Activated CD4-positive, alpha-beta T cell treated with anti-CD3 and anti-CD28 coated beads, Interleukin-2, amount 10 ng/mL, durations not matched to agents 7 days and 5 days (primary cell): Measurements from ENCODE around the gene DNAH7. TPM values are rescaled to one million over a fixed set of nuclear protein-coding genes. Genes with fewer than 3 reads are reported as not detected.

Source experiments
- CTCF ChIA-PET: fragments of 350-600 bp; sonication (Branson Sonifier 250); formaldehyde crosslinking; loops from one replicate; lab custom pipeline; 2021; ENCODE audit warnings: antibody characterized with exemption; lab: Charles Lee
- POLR2A ChIA-PET: fragments of 350-600 bp; sonication (Branson Sonifier 250); formaldehyde crosslinking; loops from one replicate; lab custom pipeline; 2021; ENCODE audit warnings: antibody characterized with exemption; lab: Charles Lee
- DNase-seq: peaks from one replicate; pipeline ENCODE4 v3.0.0-alpha.2; 2020
- H3K27ac Mint-ChIP-seq: one replicate; pipeline ENCODE4 v1.8.0; 2021; ENCODE audit warnings: mild to moderate bottlenecking, moderate library complexity, mixed read lengths
- H3K27me3 Mint-ChIP-seq: one replicate; pipeline ENCODE4 v1.8.0; 2021; ENCODE audit warnings: mixed read lengths
- H3K36me3 Mint-ChIP-seq: one replicate; pipeline ENCODE4 v1.8.0; 2021; ENCODE audit warnings: low read depth, mixed read lengths
- H3K4me1 Mint-ChIP-seq: one replicate; pipeline ENCODE4 v1.8.0; 2021; ENCODE audit warnings: mixed read lengths
- H3K4me3 Mint-ChIP-seq: one replicate; pipeline ENCODE4 v1.8.0; 2021; ENCODE audit warnings: mild to moderate bottlenecking, moderate library complexity, mixed read lengths
- H3K9me3 Mint-ChIP-seq: one replicate; pipeline ENCODE4 v1.8.0; 2021; ENCODE audit warnings: mixed read lengths
- total RNA-seq, 2 experiments: library from RNA; stranded (reverse); gene quantifications; one replicate each; pipeline ENCODE4 v1.2.3, GENCODE V29; 2021

Gene DNAH7
- total RNA-seq, 2 experiments from 2014 or later = 0.04 TPM; not detected in 1

DNA sequence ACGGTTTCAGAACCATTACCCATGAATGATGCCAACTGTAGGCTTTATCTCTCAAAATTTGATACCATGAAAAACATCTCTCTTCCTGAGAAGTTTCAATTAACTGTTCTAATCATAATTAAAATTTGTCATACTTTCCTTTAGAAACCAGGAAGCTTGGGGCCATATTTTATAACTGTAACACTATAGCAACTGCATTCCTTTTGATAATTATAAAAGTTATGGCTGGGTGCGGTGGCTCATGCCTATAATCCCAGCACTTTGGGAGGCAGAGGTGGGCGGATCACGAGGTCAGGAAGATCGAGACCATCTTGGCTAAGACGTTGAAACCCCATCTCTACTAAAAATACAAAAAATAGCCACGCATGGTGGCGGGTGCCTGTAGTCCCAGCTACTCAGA lies 70.6 kb downstream of the DNAH7 start:
- ChIA-PET POLR2A (no interaction called here), CTCF (no interaction called here)
- Mint-ChIP-seq H3K27me3 (no peaks in the 10 kb centered on the region), H3K27ac (no peak overlapping the region), H3K4me3 (no peak overlapping the region), H3K4me1 (peaks cover 5% of the 10 kb centered on the region), H3K9me3 (no peaks in the 10 kb centered on the region), H3K36me3 (no peaks in the 10 kb centered on the region)
- DNase-seq = no peak

DNA sequence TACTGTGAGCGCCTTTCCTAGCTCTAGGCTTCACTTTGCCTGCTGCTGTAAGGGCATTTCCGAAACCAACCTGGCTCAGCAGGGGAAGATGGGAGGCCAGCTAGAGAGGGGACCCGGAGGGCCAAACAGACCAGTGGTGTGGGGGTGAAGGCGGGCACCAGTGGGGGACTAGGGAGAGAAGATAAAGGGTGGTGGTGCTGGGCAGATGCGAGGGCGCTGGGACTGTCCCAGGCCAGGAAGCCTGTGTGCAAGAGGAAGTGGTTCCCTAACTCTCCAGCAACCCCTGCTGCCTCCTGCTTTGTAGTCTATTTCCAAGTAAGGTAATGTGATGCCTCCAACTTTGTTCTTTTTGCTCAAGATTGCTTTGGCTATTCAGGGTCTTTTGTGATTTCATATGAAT lies 73.1 kb downstream of the DNAH7 start:
- H3K27ac Mint-ChIP-seq = no peak overlapping the region
- H3K36me3 Mint-ChIP-seq = no peaks in the 10 kb centered on the region
- no peak overlapping the region for H3K4me3 Mint-ChIP-seq
- H3K4me1 Mint-ChIP-seq = peaks cover 5% of the 10 kb centered on the region
- ChIA-PET POLR2A (no interaction called here), CTCF (interaction anchor here (0.6 to 0.7 kb wide), 2 partner anchors 599 to 614 kb away, joined by 3 read pairs; no protein-coding TSS in a partner anchor)
- no peak for DNase-seq
- no peaks in the 10 kb centered on the region for H3K27me3 Mint-ChIP-seq
- no peaks in the 10 kb centered on the region for H3K9me3 Mint-ChIP-seq

DNA sequence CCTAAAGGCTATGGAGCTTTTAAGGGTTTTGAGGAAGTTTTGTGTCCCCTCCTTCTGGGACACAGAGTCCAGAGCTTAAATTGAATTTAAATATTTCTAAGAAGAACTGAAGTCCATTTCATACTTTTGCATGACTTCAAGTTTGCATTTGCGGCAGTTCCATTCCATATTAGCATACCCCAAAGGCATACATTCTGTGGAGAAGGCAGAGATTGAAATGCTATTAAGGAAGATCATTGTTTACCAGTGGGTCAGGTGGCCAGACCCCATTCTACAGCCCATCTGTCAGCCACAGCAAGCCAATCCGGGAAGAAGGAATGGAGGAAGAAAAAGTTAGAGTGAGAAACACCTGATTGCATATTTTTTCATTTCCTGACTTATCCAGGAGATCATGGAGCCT lies 75.0 kb downstream of the DNAH7 start:
- Mint-ChIP-seq H3K4me1 (peaks cover 5% of the 10 kb centered on the region), H3K36me3 (no peaks in the 10 kb centered on the region), H3K4me3 (no peak overlapping the region), H3K27ac (no peak overlapping the region), H3K27me3 (no peaks in the 10 kb centered on the region), H3K9me3 (no peaks in the 10 kb centered on the region)
- CTCF ChIA-PET = no interaction called here
- POLR2A ChIA-PET = no interaction called here
- no peak for DNase-seq

DNA sequence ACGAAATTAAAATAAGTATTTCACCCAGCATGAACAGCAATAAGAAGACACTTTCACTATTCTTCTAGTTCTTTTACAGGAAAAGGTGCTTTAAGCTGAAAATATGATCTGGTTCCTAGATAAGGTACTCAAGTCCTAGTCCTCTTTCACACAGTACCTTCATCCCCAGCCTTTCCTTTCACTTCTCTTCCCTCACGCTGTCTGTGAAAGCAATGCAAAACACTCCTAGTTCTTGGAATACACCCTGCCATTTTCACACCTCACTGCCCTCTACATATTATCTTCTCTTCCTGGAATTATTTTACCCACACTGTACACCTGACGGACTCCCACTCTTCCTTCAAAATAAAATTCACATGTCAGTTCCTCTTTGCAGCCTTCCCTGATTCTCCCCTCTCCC lies 82.9 kb downstream of the DNAH7 start:
- Mint-ChIP-seq H3K9me3 (peaks cover 3% of the 10 kb centered on the region), H3K27me3 (no peaks in the 10 kb centered on the region), H3K36me3 (no peaks in the 10 kb centered on the region), H3K27ac (no peak overlapping the region), H3K4me3 (no peak overlapping the region), H3K4me1 (no peaks in the 10 kb centered on the region)
- CTCF ChIA-PET = no interaction called here
- no peak for DNase-seq
- POLR2A ChIA-PET = no interaction called here

DNA sequence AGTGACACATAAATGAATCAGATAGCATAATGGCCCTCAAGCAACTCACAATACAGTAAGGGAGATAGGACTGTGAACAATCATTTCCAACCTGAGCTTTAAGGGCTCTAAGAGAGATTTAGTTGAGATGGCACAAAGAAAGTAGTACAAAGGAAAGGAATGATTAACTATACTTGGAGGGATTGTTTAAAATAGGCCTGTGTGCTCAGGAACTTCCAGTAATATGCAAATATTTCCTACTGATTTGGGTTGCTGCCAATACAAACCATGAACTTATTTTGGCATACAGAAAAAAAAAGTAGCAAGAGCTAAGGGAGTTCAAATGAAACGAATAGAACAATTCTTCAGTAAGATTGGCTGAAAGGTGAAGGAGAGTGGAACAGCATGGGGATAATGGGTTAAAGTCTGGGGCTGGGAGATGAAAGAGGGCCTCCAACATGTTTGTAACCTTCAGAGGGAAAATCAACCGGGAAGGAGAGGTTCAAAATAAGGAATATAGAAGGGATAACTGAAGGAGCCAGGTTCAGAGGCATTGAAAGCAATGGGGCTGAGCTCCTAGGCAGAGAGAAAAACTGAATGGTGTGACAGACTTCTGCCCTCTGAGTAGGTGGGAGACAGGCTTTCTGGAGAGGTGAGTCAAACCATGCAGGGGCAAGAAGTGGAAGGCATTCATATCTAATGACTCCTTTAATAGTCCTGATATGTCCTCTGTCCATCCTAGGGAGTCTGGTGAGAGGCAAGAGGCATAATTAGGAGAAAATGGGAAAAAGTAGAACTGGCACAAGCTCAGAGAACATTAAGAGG lies 83.5 kb downstream of the DNAH7 start:
- Mint-ChIP-seq H3K4me3 (no peak overlapping the region), H3K9me3 (peaks cover 5% of the 10 kb centered on the region), H3K4me1 (no peaks in the 10 kb centered on the region), H3K36me3 (no peaks in the 10 kb centered on the region), H3K27me3 (no peaks in the 10 kb centered on the region), H3K27ac (no peak overlapping the region)
- DNase-seq = no peak
- ChIA-PET CTCF (interaction anchor here (1.5 kb wide), 1 partner anchor 15 kb away, joined by 3 read pairs; no protein-coding TSS in a partner anchor), POLR2A (no interaction called here)

DNA sequence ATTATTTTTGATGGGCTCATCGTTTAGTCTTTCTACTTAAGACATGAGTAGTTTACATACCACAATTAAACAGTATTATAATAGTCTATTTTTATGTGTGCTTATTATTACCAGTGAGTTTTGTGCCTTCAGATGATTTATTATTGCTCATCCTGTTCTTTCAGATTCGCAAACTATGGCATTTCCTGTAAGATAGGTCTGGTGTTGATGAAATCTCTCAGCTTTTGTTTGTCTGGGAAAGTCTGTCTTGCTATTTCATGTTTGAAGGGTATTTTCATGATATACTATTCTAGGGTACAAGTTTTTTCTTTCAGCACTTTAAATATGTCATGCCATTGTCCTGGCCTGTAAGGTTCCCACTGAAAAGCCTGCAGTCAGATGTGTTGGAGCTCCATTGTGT lies 101.3 kb downstream of the DNAH7 start:
- CTCF ChIA-PET = no interaction called here

DNA sequence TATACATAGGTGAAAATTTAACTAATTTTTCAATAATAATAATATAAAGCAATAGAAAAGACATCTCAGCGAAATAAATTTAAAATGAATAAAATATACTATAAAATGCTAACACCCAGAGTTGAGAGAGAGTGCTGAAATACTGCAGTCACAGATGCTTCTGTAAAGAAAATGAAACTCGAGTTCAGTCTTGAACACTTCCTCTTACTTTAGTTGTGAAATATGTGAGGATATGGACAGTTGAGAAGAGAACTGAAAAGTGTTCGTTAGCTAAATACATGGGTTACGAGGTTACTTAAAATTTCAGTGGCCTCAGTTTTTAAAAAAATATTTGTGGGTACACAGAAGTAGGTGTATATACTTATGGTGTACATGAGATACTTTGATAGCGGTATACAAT lies 106.8 kb downstream of the DNAH7 start:
- peaks cover 4% of the 10 kb centered on the region for H3K27me3 Mint-ChIP-seq
- CTCF ChIA-PET = no interaction called here
- POLR2A ChIA-PET = no interaction called here

More for the DNA sequence above, 101.3 kb downstream of the DNAH7 start:
- H3K27me3 Mint-ChIP-seq = peaks cover 7% of the 10 kb centered on the region
- H3K36me3 Mint-ChIP-seq = no peaks in the 10 kb centered on the region
- no peaks in the 10 kb centered on the region for H3K9me3 Mint-ChIP-seq
- no peaks in the 10 kb centered on the region for H3K4me1 Mint-ChIP-seq
- H3K4me3 Mint-ChIP-seq = no peak overlapping the region
- H3K27ac Mint-ChIP-seq = no peak overlapping the region
- DNase-seq = no peak
- POLR2A ChIA-PET = no interaction called here

DNA sequence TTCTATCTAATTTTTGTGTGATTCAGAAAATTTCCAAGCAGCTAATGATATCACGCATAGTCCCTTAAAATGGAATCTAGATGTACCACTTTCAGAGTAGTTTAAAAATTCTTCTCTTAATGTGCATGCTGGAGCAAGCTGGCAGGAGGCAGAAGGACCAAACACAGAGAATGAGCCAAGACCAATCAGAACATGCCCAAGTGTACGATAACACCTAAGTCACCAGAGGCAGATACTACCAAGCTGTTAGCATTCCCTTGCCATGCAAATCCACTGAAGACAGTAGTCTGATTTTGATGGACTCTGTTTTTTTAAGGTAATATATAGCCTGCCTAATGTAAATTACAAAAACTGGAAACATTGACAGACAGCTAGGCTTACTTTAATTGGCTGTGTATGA lies 109.3 kb downstream of the DNAH7 start:
- Mint-ChIP-seq H3K27ac (no peak overlapping the region), H3K4me3 (no peak overlapping the region), H3K36me3 (no peaks in the 10 kb centered on the region), H3K4me1 (no peaks in the 10 kb centered on the region), H3K9me3 (no peaks in the 10 kb centered on the region), H3K27me3 (no peaks in the 10 kb centered on the region)
- ChIA-PET CTCF (no interaction called here), POLR2A (no interaction called here)
- no peak for DNase-seq

More for the DNA sequence above, 106.8 kb downstream of the DNAH7 start:
- H3K27ac Mint-ChIP-seq = no peak overlapping the region
- H3K4me1 Mint-ChIP-seq = no peaks in the 10 kb centered on the region
- DNase-seq = no peak
- no peaks in the 10 kb centered on the region for H3K36me3 Mint-ChIP-seq
- H3K4me3 Mint-ChIP-seq = no peak overlapping the region
- H3K9me3 Mint-ChIP-seq = no peaks in the 10 kb centered on the region

DNA sequence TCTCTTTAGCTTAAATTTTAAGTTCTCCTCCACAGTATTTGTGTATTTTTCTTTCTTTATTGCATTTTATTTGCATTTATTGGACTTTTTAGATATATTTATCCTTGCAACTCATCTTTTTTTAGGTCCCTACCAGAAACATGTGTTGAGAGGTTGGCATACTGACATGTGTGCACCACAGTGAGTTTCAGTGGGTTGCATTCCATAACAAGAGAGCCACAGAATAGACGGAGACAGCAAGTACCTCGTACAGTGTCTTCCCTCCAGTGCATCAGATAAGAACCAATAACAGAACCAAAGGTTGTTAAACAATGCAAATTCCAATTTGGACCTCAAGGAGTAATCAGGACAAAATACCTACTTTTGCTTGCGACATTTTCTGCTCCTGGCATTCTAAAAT lies 111.9 kb downstream of the DNAH7 start:
- CTCF ChIA-PET = interaction anchor here (0.6 kb wide), 1 partner anchor 614 kb away, joined by 4 read pairs; no protein-coding TSS in a partner anchor
- no peaks in the 10 kb centered on the region for H3K27me3 Mint-ChIP-seq

DNA sequence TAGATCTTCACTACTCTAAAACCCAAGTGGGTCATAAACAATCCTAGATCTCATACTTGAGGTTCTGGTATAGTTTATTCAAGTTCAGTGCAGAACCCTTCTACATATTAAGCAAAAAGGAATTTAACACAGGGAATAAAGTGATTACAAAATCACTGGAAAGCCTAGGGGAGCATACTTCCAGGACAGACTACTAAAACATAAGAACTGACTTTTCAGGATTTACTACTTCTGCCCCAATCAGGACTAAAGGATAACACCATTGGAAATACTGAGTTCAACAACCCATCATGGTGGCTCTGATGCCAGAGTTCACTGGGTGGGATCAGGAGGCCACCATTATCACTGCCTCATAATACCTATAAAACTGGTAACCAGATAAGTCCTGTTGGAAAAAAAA lies 123.6 kb downstream of the DNAH7 start:
- Mint-ChIP-seq H3K4me1 (no peaks in the 10 kb centered on the region), H3K4me3 (no peak overlapping the region), H3K9me3 (peaks cover 2% of the 10 kb centered on the region), H3K27me3 (peaks cover 4% of the 10 kb centered on the region), H3K36me3 (no peaks in the 10 kb centered on the region), H3K27ac (no peak overlapping the region)
- ChIA-PET POLR2A (no interaction called here), CTCF (no interaction called here)
- DNase-seq = no peak

More for the DNA sequence above, 111.9 kb downstream of the DNAH7 start:
- POLR2A ChIA-PET = no interaction called here
- Mint-ChIP-seq H3K4me3 (no peak overlapping the region), H3K9me3 (no peaks in the 10 kb centered on the region), H3K4me1 (no peaks in the 10 kb centered on the region), H3K27ac (no peak overlapping the region), H3K36me3 (no peaks in the 10 kb centered on the region)
- DNase-seq = no peak

DNA sequence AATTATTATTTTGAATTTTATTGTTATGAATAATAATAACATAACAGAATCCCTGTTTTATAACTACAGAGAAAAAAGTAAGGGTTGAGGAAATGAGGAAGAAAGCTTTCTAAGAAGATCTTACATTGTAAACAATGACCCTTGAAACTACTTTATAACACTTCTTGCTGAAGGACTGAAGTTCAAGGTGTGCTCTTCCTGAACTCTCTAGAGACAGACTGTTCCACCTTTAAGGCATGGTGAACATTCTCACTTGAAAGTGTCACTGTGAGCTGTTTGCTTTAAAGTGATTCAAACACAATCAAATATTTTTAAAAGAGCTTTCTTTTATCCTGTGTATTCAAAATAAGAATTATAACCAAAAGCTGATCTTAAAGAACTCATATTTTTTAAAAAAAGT lies 131.5 kb downstream of the DNAH7 start:
- H3K4me3 Mint-ChIP-seq = no peak overlapping the region
- H3K27ac Mint-ChIP-seq = no peak overlapping the region
- POLR2A ChIA-PET = interaction anchor here (0.6 kb wide), 1 partner anchor 32 kb away, joined by 11 read pairs; no protein-coding TSS in a partner anchor
- no peaks in the 10 kb centered on the region for H3K36me3 Mint-ChIP-seq
- no peak for DNase-seq
- H3K4me1 Mint-ChIP-seq = no peaks in the 10 kb centered on the region
- CTCF ChIA-PET = no interaction called here
- peaks cover 4% of the 10 kb centered on the region for H3K9me3 Mint-ChIP-seq
- peaks cover 7% of the 10 kb centered on the region for H3K27me3 Mint-ChIP-seq

DNA sequence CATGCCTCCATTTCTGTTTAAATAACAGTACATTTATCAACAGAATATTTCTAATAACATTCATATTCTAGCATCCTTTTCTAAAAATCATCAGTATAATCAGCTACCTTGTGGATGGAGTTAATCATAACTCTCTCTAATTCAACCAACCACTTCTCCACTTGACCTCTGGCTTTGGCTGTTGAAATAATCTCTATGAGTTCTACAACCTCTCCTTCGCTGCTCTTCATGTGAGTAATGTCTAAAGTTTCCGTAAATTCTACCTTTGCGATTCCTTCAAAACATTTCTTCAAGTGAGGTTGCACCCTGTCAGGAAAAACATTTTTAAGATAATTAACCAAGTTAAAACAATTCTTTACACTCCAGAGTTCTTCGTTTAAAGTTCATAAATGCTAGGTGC lies 134.2 kb downstream of the DNAH7 start:
- Mint-ChIP-seq H3K36me3 (no peaks in the 10 kb centered on the region), H3K4me1 (no peaks in the 10 kb centered on the region), H3K27me3 (peaks cover under 1% of the 10 kb centered on the region), H3K4me3 (no peak overlapping the region), H3K27ac (no peak overlapping the region), H3K9me3 (peaks cover 3% of the 10 kb centered on the region)
- no peak for DNase-seq
- POLR2A ChIA-PET = no interaction called here
- CTCF ChIA-PET = interaction anchor here (0.7 kb wide), 1 partner anchor 1237 kb away, joined by 4 read pairs; no protein-coding TSS in a partner anchor

DNA sequence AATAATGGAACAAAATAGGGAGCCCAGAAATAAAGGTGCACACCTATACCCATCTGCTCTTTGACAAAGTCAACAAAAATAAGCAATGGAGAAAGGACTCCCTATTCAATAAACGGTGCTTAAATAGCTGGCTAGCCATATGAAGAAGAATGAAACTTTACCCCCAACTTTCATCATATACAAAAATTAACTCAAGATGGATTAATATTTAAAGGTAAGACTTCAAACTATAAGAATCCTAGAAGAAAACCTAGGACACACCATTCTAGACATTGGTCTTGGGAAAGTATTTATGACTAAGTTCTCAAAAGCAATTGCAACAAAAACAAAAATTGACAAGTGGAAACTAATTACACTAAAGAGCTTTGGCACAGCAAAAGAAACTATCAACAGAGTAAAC lies 139.1 kb downstream of the DNAH7 start:
- H3K4me1 Mint-ChIP-seq = no peaks in the 10 kb centered on the region
- DNase-seq = no peak
- ChIA-PET POLR2A (no interaction called here), CTCF (no interaction called here)
- H3K27ac Mint-ChIP-seq = no peak overlapping the region
- peaks cover 3% of the 10 kb centered on the region for H3K9me3 Mint-ChIP-seq
- H3K36me3 Mint-ChIP-seq = no peaks in the 10 kb centered on the region
- H3K4me3 Mint-ChIP-seq = no peak overlapping the region
- no peaks in the 10 kb centered on the region for H3K27me3 Mint-ChIP-seq
